GM23338 (cell line): ENCODE data around the gene RASL11B. TPM values are rescaled to one million over a fixed set of nuclear protein-coding genes. Genes with fewer than 3 reads are reported as not detected.
A peak's percentile ranks its signal among the peaks of the same experiment; 100 is the strongest.

Source experiments
- ATAC-seq: fragments of 200-7000 bp; cut with Tn5 transposase; 3 replicates; pipeline ENCODE4 v1.9.1; 2020
- DNase-seq: peaks from one replicate; pipeline ENCODE4 v3.0.0-alpha.2; 2015; ENCODE audit warnings: low spot score
- H2AFZ ChIP-seq: fragments of 200-600 bp; sonication (generic); 2 replicates; pipeline ENCODE4 v1.8.0; 2016; ENCODE audit warnings: antibody characterized with exemption, mild to moderate bottlenecking, moderate library complexity
- H3F3A ChIP-seq: fragments of 200-600 bp; sonication (generic); replicated peaks from 2 replicates; pipeline ENCODE4 v1.8.0; 2017; ENCODE audit warnings: antibody characterized with exemption, mixed run types, low read depth
- H3K27ac ChIP-seq: fragments of 200-600 bp; sonication (generic); 2 replicates; pipeline ENCODE4 v1.6.1; 2016; ENCODE audit warnings: low read depth
- H3K27me3 ChIP-seq: fragments of 200-600 bp; sonication (generic); 2 replicates; pipeline ENCODE4 v1.8.0; 2016; ENCODE audit warnings: mild to moderate bottlenecking, mixed run types, moderate library complexity; ENCODE audit not compliant: insufficient read depth
- H3K36me3 ChIP-seq: fragments of 200-600 bp; sonication (generic); 2 replicates; pipeline ENCODE4 v1.8.0; 2016; ENCODE audit warnings: mild to moderate bottlenecking; ENCODE audit not compliant: insufficient read depth
- H3K4me1 ChIP-seq: fragments of 200-600 bp; sonication (generic); 2 replicates; pipeline ENCODE4 v1.8.0; 2016; ENCODE audit warnings: mild to moderate bottlenecking, moderate library complexity; ENCODE audit not compliant: insufficient read depth
- H3K4me2 ChIP-seq: fragments of 200-600 bp; sonication (generic); 2 replicates; pipeline ENCODE4 v1.7.1; 2017; ENCODE audit warnings: mixed run types
- H3K4me3 ChIP-seq: fragments of 200-600 bp; sonication (generic); 2 replicates; pipeline ENCODE4 v1.6.1; 2016; ENCODE audit warnings: mixed run types
- H3K79me2 ChIP-seq: fragments of 200-600 bp; sonication (generic); replicated peaks from 2 replicates; pipeline ENCODE4 v1.8.0; 2017; ENCODE audit warnings: mild to moderate bottlenecking; ENCODE audit not compliant: insufficient read depth
- H3K9me2 ChIP-seq: fragments of 200-600 bp; sonication (generic); 2 replicates; pipeline ENCODE4 v1.8.0; 2017; ENCODE audit not compliant: insufficient read depth
- H4K20me1 ChIP-seq: fragments of 200-600 bp; sonication (generic); replicated peaks from 2 replicates; pipeline ENCODE4 v1.8.0; 2017; ENCODE audit warnings: mild to moderate bottlenecking; ENCODE audit not compliant: insufficient read depth
- H3K27ac Mint-ChIP-seq: 2 replicates; pipeline ENCODE4 v1.8.0; 2020; ENCODE audit warnings: inconsistent platforms, mild to moderate bottlenecking, moderate library complexity, mixed read lengths
- H3K27me3 Mint-ChIP-seq: 3 replicates; pipeline ENCODE4 v1.8.0; 2022; ENCODE audit warnings: low read depth, mild to moderate bottlenecking, moderate library complexity, mixed read lengths, inconsistent platforms; ENCODE audit not compliant: insufficient read depth, poor library complexity
- H3K36me3 Mint-ChIP-seq: 3 replicates; pipeline ENCODE4 v1.8.0; 2021; ENCODE audit warnings: low read depth, mild to moderate bottlenecking, inconsistent platforms, moderate library complexity, mixed read lengths
- H3K4me1 Mint-ChIP-seq: 3 replicates; pipeline ENCODE4 v1.8.0; 2020; ENCODE audit warnings: mild to moderate bottlenecking, inconsistent platforms, mixed read lengths
- H3K4me3 Mint-ChIP-seq: 3 replicates; pipeline ENCODE4 v1.8.0; 2021; ENCODE audit warnings: moderate library complexity, mild to moderate bottlenecking, inconsistent platforms, mixed read lengths
- H3K9me3 Mint-ChIP-seq: 3 replicates; pipeline ENCODE4 v1.8.0; 2020; ENCODE audit warnings: moderate library complexity, mild to moderate bottlenecking, inconsistent platforms, mixed read lengths
- CREB1 ChIP-seq: fragments of 250-450 bp; sonication (Bioruptor Pico); IDR thresholded peaks from 2 replicates; pipeline ENCODE4 v1.5.0; 2020; ENCODE audit warnings: low read depth, mild to moderate bottlenecking, moderate library complexity
- CTCF ChIP-seq, 2 experiments: fragments of 200-600 bp in 1 of 2; sonication (generic) in 1 of 2; conservative IDR thresholded peaks; 2 replicates each; pipeline versions ENCODE4 v1.5.1 to v1.6.1; 2016 to 2017; ENCODE audit warnings: antibody characterized with exemption in 2 of 2, low read depth in 2 of 2, mild to moderate bottlenecking in 2 of 2, moderate library complexity in 1 of 2
- ETS1 ChIP-seq: IDR thresholded peaks from 2 replicates; pipeline ENCODE4 v1.6.1; 2016; ENCODE audit warnings: antibody characterized with exemption
- EZH2 ChIP-seq: fragments of 200-600 bp; sonication (generic); IDR thresholded peaks from one replicate; pipeline ENCODE4 v1.8.0; 2017; ENCODE audit warnings: antibody characterized with exemption, mild to moderate bottlenecking, low read depth; ENCODE audit not compliant: unreplicated experiment
- EZH2phosphoT487 ChIP-seq: fragments of 200-600 bp; sonication (generic); IDR thresholded peaks from one replicate; pipeline ENCODE4 v1.8.1; 2018; ENCODE audit warnings: antibody characterized with exemption; ENCODE audit not compliant: unreplicated experiment
- JUNB ChIP-seq: IDR thresholded peaks from one replicate; pipeline ENCODE4 v1.6.1; 2016; ENCODE audit warnings: antibody characterized with exemption; ENCODE audit not compliant: unreplicated experiment
- NANOG ChIP-seq: IDR thresholded peaks from 2 replicates; pipeline ENCODE4 v1.6.1; 2016; ENCODE audit warnings: antibody characterized with exemption, borderline replicate concordance
- POLR2AphosphoS5 ChIP-seq: IDR thresholded peaks from 2 replicates; pipeline ENCODE4 v1.6.1; 2016; ENCODE audit warnings: antibody characterized with exemption, low read depth
- REST ChIP-seq: IDR thresholded peaks from one replicate; pipeline ENCODE4 v1.6.1; 2018; ENCODE audit warnings: antibody characterized with exemption; ENCODE audit not compliant: unreplicated experiment
- STAT1 ChIP-seq: IDR thresholded peaks from one replicate; pipeline ENCODE4 v1.6.1; 2016; ENCODE audit warnings: antibody characterized with exemption; ENCODE audit not compliant: unreplicated experiment
- ZNF114 ChIP-seq: fragments of 250-450 bp; sonication (Bioruptor Pico); IDR thresholded peaks from 2 replicates; pipeline ENCODE4 v1.5.0; 2020; ENCODE audit warnings: mild to moderate bottlenecking, moderate library complexity
- ZNF331 ChIP-seq: fragments of 250-450 bp; sonication (Bioruptor Pico); IDR thresholded peaks from 2 replicates; pipeline ENCODE4 v1.5.0; 2020; ENCODE audit warnings: low read depth, mild to moderate bottlenecking, moderate library complexity
- polyA plus RNA-seq: library from polyadenylated mRNA; unstranded; fragments of >200 nt; fragmentation: Nextera tagmentation; extraction: Ambion mirVana; gene quantifications from 2 replicates; pipeline ENCODE4 v1.2.1, GENCODE V29; 2016
- total RNA-seq: library from RNA; depleted of rRNA; stranded (reverse); fragments of >200 nt; shearing (Covaris generic); gene quantifications from 2 replicates; pipeline ENCODE4 v1.2.3, GENCODE V29; 2014
- TF ChIP-seq, protein P1 (sequence below): fragments of 250-450 bp; sonication (Bioruptor Pico); IDR thresholded peaks from 2 replicates; pipeline ENCODE4 v1.5.0; 2020; ENCODE audit warnings: mild to moderate bottlenecking, moderate library complexity

RASL11B gene
- total and polyA plus RNA-seq, 2 experiments from 2014 or later, result 69.7 to 100.0 TPM

GRCh38 chr4:52846502-52846901 is 15.6 kb upstream of the RASL11B start:
- H3K9me2 ChIP-seq, result peaks cover 6% of the 10 kb centered on the region
- Mint-ChIP-seq H3K4me3 (no peak overlapping the region), H3K27ac (no peak overlapping the region), H3K27me3 (peaks cover 13% of the 10 kb centered on the region), H3K9me3 (no peaks in the 10 kb centered on the region; the same call in 2 of the 3 replicates), H3K4me1 (peaks cover 28% of the 10 kb centered on the region), H3K36me3 (no peaks in the 10 kb centered on the region; the same call in 2 of the 3 replicates)
- no peak overlapping the region for H3K4me3 ChIP-seq
- peaks cover 5% of the 10 kb centered on the region for H3K4me1 ChIP-seq
- H3K4me2 ChIP-seq, result no peak overlapping the region
- no peak overlapping the region for H3K27ac ChIP-seq
- no peaks in the 10 kb centered on the region for H4K20me1 ChIP-seq
- H3F3A ChIP-seq, result no peaks in the 10 kb centered on the region; the same call in 1 of the 2 replicates
- H3K27me3 ChIP-seq, result no peaks in the 10 kb centered on the region
- DNase-seq (no peak), ATAC-seq (no peak)
- peak overlapping the region; percentile 43; the same call in 1 of the 2 replicates for H2AFZ ChIP-seq
- no peaks in the 10 kb centered on the region for H3K36me3 ChIP-seq
- H3K79me2 ChIP-seq, result no peaks in the 10 kb centered on the region
- no peak for TF ChIP-seq ETS1
- TF ChIP-seq REST, result no peak
- TF ChIP-seq EZH2phosphoT487, result no peak
- no peak for TF ChIP-seq EZH2
- no peak for TF ChIP-seq POLR2AphosphoS5
- TF ChIP-seq ZNF114 (CRISPR knock-in tag), result no peak
- TF ChIP-seq ZNF331 (CRISPR knock-in tag), result no peak
- no peak for TF ChIP-seq CTCF (conservative IDR thresholded peaks at IDR 0.05; ENCODE audit: low read depth in 2 of 2)
- no peak for TF ChIP-seq STAT1
- TF ChIP-seq NANOG, result no peak
- no peak for TF ChIP-seq CREB1 (CRISPR knock-in tag)
- TF ChIP-seq, protein P1, sequence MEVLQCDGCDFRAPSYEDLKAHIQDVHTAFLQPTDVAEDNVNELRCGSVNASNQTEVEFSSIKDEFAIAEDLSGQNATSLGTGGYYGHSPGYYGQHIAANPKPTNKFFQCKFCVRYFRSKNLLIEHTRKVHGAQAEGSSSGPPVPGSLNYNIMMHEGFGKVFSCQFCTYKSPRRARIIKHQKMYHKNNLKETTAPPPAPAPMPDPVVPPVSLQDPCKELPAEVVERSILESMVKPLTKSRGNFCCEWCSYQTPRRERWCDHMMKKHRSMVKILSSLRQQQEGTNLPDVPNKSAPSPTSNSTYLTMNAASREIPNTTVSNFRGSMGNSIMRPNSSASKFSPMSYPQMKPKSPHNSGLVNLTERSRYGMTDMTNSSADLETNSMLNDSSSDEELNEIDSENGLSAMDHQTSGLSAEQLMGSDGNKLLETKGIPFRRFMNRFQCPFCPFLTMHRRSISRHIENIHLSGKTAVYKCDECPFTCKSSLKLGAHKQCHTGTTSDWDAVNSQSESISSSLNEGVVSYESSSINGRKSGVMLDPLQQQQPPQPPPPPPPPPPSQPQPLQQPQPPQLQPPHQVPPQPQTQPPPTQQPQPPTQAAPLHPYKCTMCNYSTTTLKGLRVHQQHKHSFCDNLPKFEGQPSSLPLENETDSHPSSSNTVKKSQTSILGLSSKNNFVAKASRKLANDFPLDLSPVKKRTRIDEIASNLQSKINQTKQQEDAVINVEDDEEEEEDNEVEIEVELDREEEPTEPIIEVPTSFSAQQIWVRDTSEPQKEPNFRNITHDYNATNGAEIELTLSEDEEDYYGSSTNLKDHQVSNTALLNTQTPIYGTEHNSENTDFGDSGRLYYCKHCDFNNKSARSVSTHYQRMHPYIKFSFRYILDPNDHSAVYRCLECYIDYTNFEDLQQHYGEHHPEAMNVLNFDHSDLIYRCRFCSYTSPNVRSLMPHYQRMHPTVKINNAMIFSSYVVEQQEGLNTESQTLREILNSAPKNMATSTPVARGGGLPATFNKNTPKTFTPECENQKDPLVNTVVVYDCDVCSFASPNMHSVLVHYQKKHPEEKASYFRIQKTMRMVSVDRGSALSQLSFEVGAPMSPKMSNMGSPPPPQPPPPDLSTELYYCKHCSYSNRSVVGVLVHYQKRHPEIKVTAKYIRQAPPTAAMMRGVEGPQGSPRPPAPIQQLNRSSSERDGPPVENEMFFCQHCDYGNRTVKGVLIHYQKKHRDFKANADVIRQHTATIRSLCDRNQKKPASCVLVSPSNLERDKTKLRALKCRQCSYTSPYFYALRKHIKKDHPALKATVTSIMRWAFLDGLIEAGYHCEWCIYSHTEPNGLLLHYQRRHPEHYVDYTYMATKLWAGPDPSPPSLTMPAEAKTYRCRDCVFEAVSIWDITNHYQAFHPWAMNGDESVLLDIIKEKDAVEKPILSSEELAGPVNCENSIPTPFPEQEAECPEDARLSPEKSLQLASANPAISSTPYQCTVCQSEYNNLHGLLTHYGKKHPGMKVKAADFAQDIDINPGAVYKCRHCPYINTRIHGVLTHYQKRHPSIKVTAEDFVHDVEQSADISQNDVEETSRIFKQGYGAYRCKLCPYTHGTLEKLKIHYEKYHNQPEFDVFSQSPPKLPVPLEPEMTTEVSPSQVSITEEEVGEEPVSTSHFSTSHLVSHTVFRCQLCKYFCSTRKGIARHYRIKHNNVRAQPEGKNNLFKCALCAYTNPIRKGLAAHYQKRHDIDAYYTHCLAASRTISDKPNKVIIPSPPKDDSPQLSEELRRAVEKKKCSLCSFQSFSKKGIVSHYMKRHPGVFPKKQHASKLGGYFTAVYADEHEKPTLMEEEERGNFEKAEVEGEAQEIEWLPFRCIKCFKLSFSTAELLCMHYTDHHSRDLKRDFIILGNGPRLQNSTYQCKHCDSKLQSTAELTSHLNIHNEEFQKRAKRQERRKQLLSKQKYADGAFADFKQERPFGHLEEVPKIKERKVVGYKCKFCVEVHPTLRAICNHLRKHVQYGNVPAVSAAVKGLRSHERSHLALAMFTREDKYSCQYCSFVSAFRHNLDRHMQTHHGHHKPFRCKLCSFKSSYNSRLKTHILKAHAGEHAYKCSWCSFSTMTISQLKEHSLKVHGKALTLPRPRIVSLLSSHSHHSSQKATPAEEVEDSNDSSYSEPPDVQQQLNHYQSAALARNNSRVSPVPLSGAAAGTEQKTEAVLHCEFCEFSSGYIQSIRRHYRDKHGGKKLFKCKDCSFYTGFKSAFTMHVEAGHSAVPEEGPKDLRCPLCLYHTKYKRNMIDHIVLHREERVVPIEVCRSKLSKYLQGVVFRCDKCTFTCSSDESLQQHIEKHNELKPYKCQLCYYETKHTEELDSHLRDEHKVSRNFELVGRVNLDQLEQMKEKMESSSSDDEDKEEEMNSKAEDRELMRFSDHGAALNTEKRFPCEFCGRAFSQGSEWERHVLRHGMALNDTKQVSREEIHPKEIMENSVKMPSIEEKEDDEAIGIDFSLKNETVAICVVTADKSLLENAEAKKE (CRISPR knock-in tag), result no peak
- no peak for TF ChIP-seq JUNB
